Esophagus muscularis mucosa (tissue), 4 donors: ENCODE data around the gene MXRA8. TPM values are rescaled to one million over a fixed set of nuclear protein-coding genes. Genes with fewer than 3 reads are reported as not detected.

Source experiments
- DNase-seq: peaks from one replicate; pipeline ENCODE4 v3.0.0-alpha.2; 2017; ENCODE audit errors: extremely low spot score
- H3K27ac ChIP-seq, 4 donors: fragments of 200-600 bp; sonication (generic); replicated peaks in 1 of 4; 1 replicate in 3 of 4; 2 replicates in 1 of 4; pipeline ENCODE4 v1.5.1; 2016 to 2019; ENCODE audit warnings: mild to moderate bottlenecking in 1 of 4
- H3K27me3 ChIP-seq, 4 donors: fragments of 200-600 bp; sonication (generic); one replicate each; pipeline versions ENCODE4 v1.5.1 to v1.6.0; 2016 to 2019
- H3K36me3 ChIP-seq, 4 donors: fragments of 200-600 bp; sonication (generic); one replicate each; pipeline ENCODE4 v1.5.1; 2016 to 2019
- H3K4me1 ChIP-seq, 4 donors: fragments of 200-600 bp; sonication (generic); one replicate each; pipeline ENCODE4 v1.5.1; 2016 to 2019
- H3K4me3 ChIP-seq, 4 donors: fragments of 200-600 bp; sonication (generic); 1 replicate in 2 of 4; 2 replicates in 2 of 4; pipeline ENCODE4 v1.5.1; 2016 to 2019; ENCODE audit warnings: mild to moderate bottlenecking in 4 of 4, moderate library complexity in 1 of 4
- H3K9me3 ChIP-seq, 4 donors: fragments of 200-600 bp; sonication (generic); 1 replicate in 3 of 4; 2 replicates in 1 of 4; pipeline ENCODE4 v1.5.1; 2016 to 2019
- CTCF ChIP-seq, 3 experiments: fragments of 200-600 bp in 2 of 3; fragments of 450-650 bp in 1 of 3; sonication (generic) in 2 of 3; IDR thresholded peaks; one replicate each; pipeline ENCODE4 v1.5.1; 2017 to 2019; ENCODE audit warnings: antibody characterized with exemption in 3 of 3, mild to moderate bottlenecking in 2 of 3, moderate library complexity in 1 of 3
- EP300 ChIP-seq: sonication (generic); formaldehyde crosslinking; IDR thresholded peaks from one replicate; pipeline ENCODE4 v1.6.1; 2017; ENCODE audit warnings: antibody characterized with exemption
- POLR2A ChIP-seq: fragments of 450-650 bp; IDR thresholded peaks from one replicate; pipeline ENCODE4 v1.6.1; 2017; ENCODE audit warnings: antibody characterized with exemption, moderate library complexity, mild to moderate bottlenecking, low read depth
- POLR2AphosphoS5 ChIP-seq, 2 donors: sonication (generic); formaldehyde crosslinking; IDR thresholded peaks; one replicate each; pipeline ENCODE4 v1.6.1; 2017; ENCODE audit warnings: antibody characterized with exemption in 2 of 2
- WGBS: methylation state at CpG from one replicate; pipeline ENCODE4 v1.1.5; 2018; 5-methylcytosine and 5-hydroxymethylcytosine counted together
- intact Hi-C: fragments of 100-400 bp; cut with DNase I; formaldehyde crosslinking; loops from one replicate; pipeline ENCODE4 v1.15.1; 2023
- total RNA-seq, 4 donors: library from RNA; depleted of rRNA; stranded (reverse); fragments of >200 nt; gene quantifications; one replicate each; pipeline versions ENCODE4 v1.1.0 to v1.2.1, GENCODE V29; 2016

The MXRA8 gene
- total RNA-seq, 4 donors from 2014 or later: 68.5 to 129 (median 87.2) TPM

- intact Hi-C loops: no loop called here
- H3K9me3 ChIP-seq: no peaks in the 10 kb centered on the region
- peaks cover 0 to 25% (median 7%) of the 10 kb centered on the region in 4 donors for H3K36me3 ChIP-seq
- H3K27me3 ChIP-seq: peaks cover 0 to 74% (median 26%) of the 10 kb centered on the region in 4 donors
- H3K27ac ChIP-seq: peak overlapping the region; percentile 81 to 88 (median 84)
- TF ChIP-seq POLR2A (no peak), EP300 (no peak), CTCF (IDR thresholded peaks at IDR 0.05) (no peak), POLR2AphosphoS5 (IDR thresholded peaks at IDR 0.05) (no peak)
- DNase-seq: no peak
- 29% methylated on average over 21 of the region's 26 CpGs for WGBS
- H3K4me3 ChIP-seq: peak overlapping the region; percentile 47 to 69 (median 57)
- peaks cover 44 to 100% (median 94%) of the 10 kb centered on the region in 4 donors for H3K4me1 ChIP-seq
These were observed 1.5 kb downstream of the MXRA8 start for GRCh38 chr1:1356796-1357401.

- DNase-seq: no peak
- peaks cover 0 to 74% (median 26%) of the 10 kb centered on the region in 4 donors for H3K27me3 ChIP-seq
These were observed 2.1 kb downstream of the MXRA8 start for GRCh38 chr1:1356166-1356795.

GRCh38 chr1:1355416-1355815 lies 2.9 kb downstream of the MXRA8 start:
- H3K4me1 ChIP-seq: peaks cover 43 to 93% (median 88%) of the 10 kb centered on the region in 4 donors
- 0% methylated on average over 8 of the region's 52 CpGs for WGBS
- H3K27me3 ChIP-seq: peaks cover 0 to 74% (median 26%) of the 10 kb centered on the region in 4 donors
- peak overlapping the region; percentile 35 to 69 (median 44) for H3K4me3 ChIP-seq
- intact Hi-C loops: no loop called here
- no peak for DNase-seq
- H3K27ac ChIP-seq: peak overlapping the region; percentile 81 to 88 (median 84)
- no peak for TF ChIP-seq POLR2A
- no peaks in the 10 kb centered on the region for H3K9me3 ChIP-seq
- peaks cover 0 to 25% (median 7%) of the 10 kb centered on the region in 4 donors for H3K36me3 ChIP-seq

More at GRCh38 chr1:1356166-1356795, 2.1 kb downstream of the MXRA8 start:
- TF ChIP-seq CTCF (IDR thresholded peaks at IDR 0.05): no peak
- no peak for TF ChIP-seq POLR2A
- no peak for TF ChIP-seq EP300
- no peak for TF ChIP-seq POLR2AphosphoS5 (IDR thresholded peaks at IDR 0.05)
- intact Hi-C loops: no loop called here
- Histone ChIP-seq H3K27ac (peak overlapping the region; percentile 81 to 88 (median 84)), H3K36me3 (peaks cover 0 to 25% (median 7%) of the 10 kb centered on the region in 4 donors), H3K4me3 (peak overlapping the region; percentile 47 to 69 (median 57)), H3K4me1 (peaks cover 49 to 100% (median 94%) of the 10 kb centered on the region in 4 donors), H3K9me3 (no peaks in the 10 kb centered on the region)
- WGBS: 25% methylated on average over 7 of the region's 8 CpGs

- intact Hi-C loops: no loop called here
- WGBS: 51% methylated on average over 71 of the region's 116 CpGs
- H3K4me1 ChIP-seq: peaks cover 43 to 84% (median 80%) of the 10 kb centered on the region in 4 donors
These were observed 3.8 kb downstream of the MXRA8 start for GRCh38 chr1:1354271-1355247.

More at GRCh38 chr1:1354271-1355247, 3.8 kb downstream of the MXRA8 start:
- peak overlapping the region; percentile 35 to 69 (median 44) for H3K4me3 ChIP-seq
- H3K36me3 ChIP-seq: peaks cover 0 to 25% (median 7%) of the 10 kb centered on the region in 4 donors
- TF ChIP-seq CTCF (IDR thresholded peaks at IDR 0.05): no peak
- TF ChIP-seq POLR2A: no peak
- TF ChIP-seq EP300: no peak
- no peak for TF ChIP-seq POLR2AphosphoS5 (IDR thresholded peaks at IDR 0.05)
- H3K9me3 ChIP-seq: no peaks in the 10 kb centered on the region
- peaks cover 0 to 68% (median 26%) of the 10 kb centered on the region in 4 donors for H3K27me3 ChIP-seq
- H3K27ac ChIP-seq: peak overlapping the region; percentile 81 to 88 (median 84)
- no peak for DNase-seq
